ENCODE data around the gene CDK3.
"Not testable (repeated sequence)": the region's sequence is repeated elsewhere in the genome, so short reads cannot be mapped to it uniquely, and the experiment has no call there.

The CDK3 gene

DNA sequence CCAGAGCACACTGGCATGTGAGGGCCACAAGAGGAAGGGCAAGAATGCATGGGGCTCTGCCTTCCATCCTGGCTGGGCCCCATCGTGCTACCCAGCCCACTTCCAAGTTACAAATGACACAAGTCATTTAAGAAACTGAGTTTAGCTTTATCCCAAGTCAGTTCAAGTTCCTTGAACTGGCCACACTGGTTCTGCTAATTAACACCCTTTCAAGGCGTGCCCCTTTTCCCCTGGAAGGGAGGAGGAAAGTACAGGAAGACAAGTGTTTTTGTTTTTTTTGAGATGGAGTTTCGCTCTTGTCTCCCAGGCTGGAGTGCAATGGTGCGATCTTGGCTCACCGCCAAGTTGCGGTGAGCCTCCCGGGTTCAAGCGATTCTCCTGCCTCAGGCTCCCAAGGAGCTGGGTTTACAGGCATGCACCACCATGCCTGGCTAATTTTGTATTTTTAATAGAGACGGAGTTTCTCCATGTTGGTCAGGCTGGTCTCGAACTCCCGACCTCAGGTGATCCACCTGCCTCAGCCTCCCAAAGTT is 43.9 kb downstream of the CDK3 start:
- not testable (repeated sequence) for DNase-seq

DNA sequence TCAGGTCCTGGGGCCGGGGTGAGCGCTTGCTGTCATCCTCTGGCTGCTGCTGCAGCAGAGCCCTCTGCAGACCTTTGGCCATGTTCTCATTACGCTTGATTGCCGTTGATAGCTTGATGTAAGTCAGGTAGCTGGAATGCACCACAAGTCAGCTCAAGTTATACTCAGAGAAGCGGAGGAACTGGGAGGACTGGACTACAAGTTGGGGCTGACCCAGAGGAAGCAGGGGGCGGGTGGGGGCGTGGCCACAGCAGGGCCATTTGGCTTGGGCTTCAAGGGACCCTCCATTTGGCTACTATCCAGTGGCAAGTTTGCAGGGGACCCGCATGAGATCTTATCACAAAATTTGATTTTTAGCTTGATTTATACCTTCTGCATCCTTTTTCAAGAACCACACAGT is 45.4 kb downstream of the CDK3 start:
- no peak for DNase-seq

DNA sequence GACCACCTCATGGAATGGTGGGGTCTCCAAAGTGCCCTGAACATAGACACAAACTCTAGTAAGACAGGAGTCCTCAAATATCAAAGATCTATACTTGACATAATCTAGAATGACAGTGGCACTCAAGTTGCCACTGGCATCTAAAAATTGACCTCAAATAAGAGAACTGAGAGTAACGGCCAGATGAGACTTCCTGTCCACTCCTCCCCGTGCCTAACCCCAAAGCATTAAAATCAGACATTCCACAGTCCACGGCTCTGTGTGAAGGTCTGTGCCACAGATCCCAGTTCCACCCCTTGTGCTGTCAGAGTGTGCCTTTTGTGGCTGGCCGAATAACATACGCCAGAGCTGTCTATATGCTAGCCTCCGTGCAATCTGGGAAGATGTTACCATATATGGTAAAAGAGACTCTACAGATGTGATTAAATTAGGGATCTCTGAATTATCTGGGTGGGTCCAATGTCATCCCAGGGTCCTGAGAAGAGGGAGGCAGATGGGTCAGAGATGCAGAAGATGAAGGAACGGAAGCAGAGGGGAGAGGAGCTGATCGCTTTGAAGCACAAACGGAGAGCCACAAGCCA is 47.5 kb downstream of the CDK3 start:
- no peak for DNase-seq

DNA sequence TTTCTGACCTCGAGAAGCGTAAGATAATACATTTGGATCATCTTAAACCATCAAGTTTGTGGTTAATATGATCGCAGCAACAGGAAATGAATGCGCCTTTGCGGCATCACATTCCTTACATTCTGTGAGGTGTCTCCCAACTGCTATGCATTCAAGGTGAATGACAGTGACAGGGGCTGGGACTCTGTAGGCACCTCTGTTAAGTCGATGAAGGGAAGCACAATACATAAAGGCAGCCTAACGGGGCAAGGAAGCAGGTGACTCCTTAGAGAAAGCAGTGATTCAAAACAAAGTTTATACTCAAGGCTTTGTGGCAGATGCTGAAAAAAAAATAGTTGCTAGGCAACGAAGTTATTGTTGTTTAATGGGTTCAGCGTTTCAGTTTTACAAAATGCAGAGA is 48.1 kb downstream of the CDK3 start:
- no peak for DNase-seq

DNA sequence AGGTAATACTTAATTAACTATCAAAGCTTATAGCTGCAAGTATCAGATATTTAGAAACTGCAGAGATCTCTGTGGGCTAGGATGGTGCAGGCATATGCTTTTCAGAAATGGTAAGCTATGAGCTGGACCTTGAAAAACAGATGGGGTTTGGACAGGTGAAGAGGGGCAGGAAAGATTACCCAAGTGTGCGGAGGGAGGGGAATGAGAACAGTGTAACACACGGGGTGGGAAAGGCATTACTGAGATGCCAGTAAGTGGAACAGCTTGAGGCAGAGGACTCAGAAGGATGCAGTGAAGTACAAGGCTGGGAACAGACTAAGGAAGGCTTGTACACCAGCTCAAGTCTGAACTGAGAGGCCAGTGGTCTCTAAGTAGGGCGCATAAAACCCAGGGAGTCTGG is 48.6 kb downstream of the CDK3 start:
- no peak for DNase-seq

DNA sequence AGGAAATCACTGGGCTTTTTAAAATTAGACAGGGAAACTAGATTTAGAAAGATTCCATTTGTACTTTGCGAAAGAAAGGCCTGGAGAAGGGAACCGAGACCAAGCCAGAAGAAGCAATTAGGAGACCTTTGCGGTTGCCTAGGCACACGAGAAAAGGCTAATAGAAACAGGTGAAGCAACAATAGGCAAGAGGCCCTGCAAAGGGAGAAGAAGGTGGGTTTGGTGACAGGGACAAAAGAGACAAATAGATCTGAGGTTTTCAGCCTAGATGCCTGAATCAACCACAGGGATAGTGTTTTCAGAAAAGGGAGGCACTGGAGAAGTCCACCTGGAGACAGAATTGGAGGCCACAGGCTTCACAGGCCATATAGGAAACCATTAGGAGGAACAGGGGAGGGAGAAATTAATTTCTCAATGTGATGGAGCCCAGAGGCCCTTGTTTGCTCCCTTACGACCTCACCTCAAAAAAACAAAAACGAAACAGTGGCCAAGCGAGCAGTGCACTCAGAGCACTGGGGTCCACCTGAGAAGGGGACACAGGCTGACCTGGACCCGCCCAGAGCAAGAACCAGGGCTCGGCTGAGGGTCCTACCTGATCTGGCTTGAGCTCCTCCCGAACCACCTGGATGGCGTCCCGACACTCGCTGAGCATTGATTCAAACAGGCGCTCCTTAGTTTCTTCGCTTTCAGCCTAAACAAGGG is 49.3 kb downstream of the CDK3 start:
- no peak for DNase-seq

DNA sequence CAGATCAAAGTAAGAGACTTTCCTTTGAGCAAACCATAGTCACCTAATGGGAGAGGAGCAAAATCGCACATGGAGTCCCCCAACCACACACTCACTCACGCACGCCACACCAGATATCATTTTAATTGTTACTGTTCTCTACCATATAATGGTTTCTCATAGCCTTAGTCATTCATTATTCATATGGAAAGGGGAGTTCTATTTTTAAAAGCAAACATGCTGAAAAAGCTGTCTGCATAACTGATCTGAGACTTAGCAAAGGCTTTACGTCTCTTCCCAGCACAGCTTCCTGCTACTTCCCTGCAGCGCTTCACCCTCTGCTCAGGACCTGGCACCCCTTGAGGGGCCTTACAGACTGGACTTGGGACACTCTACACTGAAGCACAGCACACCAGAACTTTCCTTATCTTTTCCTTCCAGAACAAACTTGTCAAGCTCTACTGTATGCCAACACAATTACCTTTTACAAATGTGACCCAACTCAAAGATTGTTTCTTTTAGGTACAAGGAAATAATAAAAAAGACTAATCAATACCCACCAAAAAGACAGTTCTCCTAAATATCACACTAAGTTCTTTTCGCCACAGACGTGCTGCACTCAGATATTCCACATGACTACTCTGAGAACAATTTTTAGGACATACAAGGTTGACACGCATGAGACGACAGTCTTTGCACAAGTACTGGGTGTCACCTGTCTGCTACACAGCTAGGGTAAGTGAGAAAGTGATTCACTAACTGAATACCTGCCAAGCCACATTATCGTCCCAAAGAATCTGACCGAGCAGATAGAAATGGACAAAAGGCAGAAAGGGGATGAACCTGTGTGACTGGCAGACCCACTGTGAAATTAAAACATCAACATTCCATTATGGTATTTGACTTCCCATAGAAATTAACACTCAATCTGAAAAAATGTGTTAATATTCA is 50.1 kb downstream of the CDK3 start:
- DNase-seq, result no peak

DNA sequence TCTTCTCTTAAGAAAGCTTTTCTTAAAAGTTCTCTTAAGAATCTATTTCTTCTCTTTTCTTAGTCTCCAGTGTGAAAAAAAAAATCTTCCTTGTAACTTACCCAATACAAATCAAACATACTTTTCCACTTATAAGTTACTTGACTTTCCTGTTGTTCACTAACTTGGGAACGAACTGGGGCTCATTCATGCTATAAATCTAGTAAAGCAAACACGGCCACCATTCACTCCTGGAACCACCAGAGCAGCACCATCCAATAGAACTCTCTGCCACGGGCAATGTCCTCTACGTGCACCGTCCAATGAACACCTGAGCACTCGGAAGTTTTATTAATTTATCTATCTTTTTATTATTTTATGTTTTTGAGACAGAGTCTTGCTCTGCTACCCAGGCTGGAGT is 50.9 kb downstream of the CDK3 start:
- no peak for DNase-seq

DNA sequence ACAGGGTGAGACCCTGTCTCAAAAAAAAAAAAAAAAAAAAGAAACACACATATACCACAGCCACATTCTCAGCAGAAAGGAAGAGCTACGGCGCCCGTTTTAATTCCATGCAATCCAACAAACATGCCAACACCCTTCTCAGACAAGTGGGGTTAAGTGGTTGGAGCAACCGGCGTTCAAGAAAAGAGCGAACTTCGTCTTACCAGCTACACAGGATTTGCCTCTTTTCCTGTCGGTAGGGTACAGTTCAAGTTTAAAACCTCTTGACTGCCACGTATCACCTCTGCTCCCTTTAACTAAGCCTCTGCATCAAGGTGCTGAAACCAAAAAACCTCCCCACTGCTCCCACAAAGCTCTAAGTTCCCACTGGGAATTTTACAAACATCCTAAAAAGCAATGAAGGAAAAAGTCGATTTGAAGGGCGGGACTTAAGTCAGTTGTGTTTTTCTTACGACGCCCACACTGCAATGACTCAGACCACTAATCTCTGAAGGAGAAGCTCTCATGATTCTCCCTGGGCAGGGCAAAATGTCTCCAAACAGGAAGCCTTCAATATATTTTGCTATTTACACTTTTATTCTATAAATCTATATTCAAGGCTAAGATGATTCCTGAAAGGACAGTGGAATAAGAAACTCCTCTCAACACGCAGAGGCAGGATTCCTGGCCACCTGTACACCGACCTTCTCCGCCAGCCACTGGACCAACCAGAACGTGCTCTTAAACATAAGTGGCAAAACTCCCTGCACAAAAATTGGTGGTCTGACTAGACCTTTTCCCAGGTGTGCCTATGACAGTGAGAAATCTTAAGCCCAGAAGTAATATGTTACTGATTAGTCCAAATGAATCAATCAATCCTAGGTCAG is 52.8 kb downstream of the CDK3 start:
- no peak for DNase-seq

DNA sequence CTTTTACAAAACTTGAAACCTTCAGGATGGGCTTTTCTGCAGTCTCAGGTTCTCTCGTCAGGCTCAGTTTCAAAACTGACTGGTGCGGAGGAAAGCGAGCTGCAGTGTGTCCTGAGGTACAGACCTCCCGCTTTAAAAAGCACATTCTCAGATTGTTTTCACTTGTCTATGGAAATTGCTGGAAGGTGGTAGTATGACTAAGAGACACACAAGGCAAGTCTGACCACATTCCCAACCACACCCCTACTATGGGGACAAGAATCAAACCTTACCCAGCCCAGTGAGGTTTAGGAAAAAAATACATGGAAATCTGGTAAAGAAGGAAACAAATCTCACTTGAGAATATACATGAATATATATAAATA is 53.4 kb downstream of the CDK3 start:
- DNase-seq, result no peak
